HEK293T (cell line): ENCODE results near the gene KCMF1.

Experiments
- ELF4 ChIP-seq: fragments of 450-650 bp; IDR thresholded peaks from 2 replicates; pipeline ENCODE4 v1.6.1; 2017; ENCODE audit warnings: antibody characterized with exemption
- FOXA1 ChIP-seq: fragments of 450-650 bp; IDR thresholded peaks from 2 replicates; pipeline ENCODE4 v1.6.1; 2016; ENCODE audit warnings: mild to moderate bottlenecking
- HDGF ChIP-seq: fragments of 450-650 bp; IDR thresholded peaks from 2 replicates; pipeline ENCODE4 v1.6.1; 2017; ENCODE audit warnings: antibody characterized with exemption, borderline replicate concordance
- SP1 ChIP-seq: fragments of 450-650 bp; IDR thresholded peaks from 2 replicates; pipeline ENCODE4 v1.6.1; 2017
- SUZ12 ChIP-seq: fragments of 450-650 bp; IDR thresholded peaks from 2 replicates; pipeline ENCODE4 v1.6.1; 2016; ENCODE audit warnings: mild to moderate bottlenecking
- TARDBP ChIP-seq: fragments of 450-650 bp; IDR thresholded peaks from 2 replicates; pipeline ENCODE4 v1.6.1; 2016

- TF ChIP-seq SP1 (no peak), TARDBP (no peak), SUZ12 (no peak), FOXA1 (no peak), HDGF (no peak), ELF4 (no peak)
These were observed 12.6 kb upstream of the KCMF1 start for GRCh38 chr2:84958135-84959059.
